GM12878 (cell line): Measurements from ENCODE around the gene GGT5. TPM values are rescaled to one million over a fixed set of nuclear protein-coding genes. Genes with fewer than 3 reads are reported as not detected.

Source experiments
- ATAC-seq: fragments of 200-7000 bp; cut with Tn5 transposase; 3 replicates; pipeline ENCODE4 v1.9.1; 2020; ENCODE audit warnings: mild to moderate bottlenecking, moderate library complexity
- BruUV-seq: library from RNA; stranded (reverse); fragments of 400-500 nt; replicated peaks from 2 replicates; lab custom pipeline; 2021; lab: Mats Ljungman, UMichigan
- CTCF ChIA-PET: fragments of 300-600 bp; sonication (Branson Sonifier 250); formaldehyde crosslinking; extraction: SDS; loops from one replicate; lab custom pipeline; 2021; ENCODE audit warnings: inconsistent platforms; lab: Yijun Ruan, JAX
- POLR2A ChIA-PET: fragments of 350-600 bp; formaldehyde crosslinking; extraction: SDS; loops from one replicate; lab custom pipeline; 2021; ENCODE audit warnings: inconsistent platforms; lab: Charles Lee
- RAD21 ChIA-PET: fragments of 300-600 bp; sonication (Branson Sonifier 250); formaldehyde crosslinking; loops from one replicate; lab custom pipeline; 2023; ENCODE audit warnings: antibody characterized with exemption; ENCODE audit not compliant: unreplicated experiment; lab: Charles Lee
- SMC1A ChIA-PET: fragments of 300-600 bp; sonication (Branson Sonifier 250); formaldehyde crosslinking; loops from one replicate; lab custom pipeline; 2023; ENCODE audit not compliant: unreplicated experiment, uncharacterized antibody; lab: Charles Lee
- DNase-seq: peaks from one replicate; pipeline ENCODE4 v3.0.0-alpha.2; 2011; ENCODE audit warnings: low read depth, low spot score
- FAIRE-seq: peaks from 3 replicates; lab custom pipeline; 2011; peaks lifted over from hg19 to GRCh38; lab: Jason Lieb, UNC
- H2AFZ ChIP-seq: 2 replicates; pipeline ENCODE4 v1.6.0; 2011; ENCODE audit warnings: low read depth, low read length, control low read depth; ENCODE audit not compliant: control insufficient read depth
- H3K27ac ChIP-seq: 2 replicates; pipeline ENCODE4 v1.5.1; 2011; ENCODE audit warnings: control low read depth; ENCODE audit not compliant: control insufficient read depth, insufficient read depth
- H3K27me3 ChIP-seq, 2 experiments: replicated peaks in 1 of 2; 2 replicates each; pipeline versions ENCODE4 v1.6.0 to v1.6.1; 2011; ENCODE audit warnings: low read length in 1 of 2; ENCODE audit not compliant: control insufficient read depth in 2 of 2, insufficient read depth in 2 of 2
- H3K36me3 ChIP-seq, 2 experiments: 2 replicates each; pipeline ENCODE4 v1.5.1; 2011; ENCODE audit warnings: low read length in 1 of 2; ENCODE audit not compliant: control insufficient read depth in 2 of 2, insufficient read depth in 2 of 2
- H3K4me1 ChIP-seq: 2 replicates; pipeline ENCODE4 v1.6.1; 2011; ENCODE audit warnings: mild to moderate bottlenecking, low read length, moderate library complexity, mixed read lengths; ENCODE audit not compliant: control insufficient read depth, insufficient read depth
- H3K4me2 ChIP-seq: 2 replicates; pipeline ENCODE4 v1.6.0; 2011; ENCODE audit warnings: control low read depth; ENCODE audit not compliant: control insufficient read depth, insufficient read depth
- H3K4me3 ChIP-seq: fragments of 200-600 bp; sonication (generic); 2 replicates; pipeline ENCODE4 v1.5.1; 2016
- H3K79me2 ChIP-seq: 2 replicates; pipeline ENCODE4 v1.6.0; 2011; ENCODE audit warnings: low read length; ENCODE audit not compliant: control insufficient read depth, insufficient read depth
- H3K9ac ChIP-seq: 2 replicates; pipeline ENCODE4 v1.8.0; 2011; ENCODE audit warnings: low read length, control low read depth, mixed read lengths; ENCODE audit not compliant: control insufficient read depth, insufficient read depth
- H3K9me3 ChIP-seq: replicated peaks from 3 replicates; pipeline ENCODE4 v1.5.1; 2011; ENCODE audit warnings: mild to moderate bottlenecking, low read length; ENCODE audit not compliant: control insufficient read depth, insufficient read depth
- H4K20me1 ChIP-seq: 2 replicates; pipeline ENCODE4 v1.6.0; 2011; ENCODE audit not compliant: control insufficient read depth, insufficient read depth
- BHLHE40 ChIP-seq, 2 experiments: fragments of 450-650 bp in 1 of 2; IDR thresholded peaks; 2 replicates each; pipeline ENCODE4 v1.6.1; 2011 to 2017; ENCODE audit warnings: low read depth in 2 of 2, borderline replicate concordance in 1 of 2, improper control_type of control experiment in 1 of 2, low read length in 1 of 2, mild to moderate bottlenecking in 1 of 2
- CHD2 ChIP-seq: IDR thresholded peaks from 2 replicates; pipeline ENCODE4 v1.6.1; 2011; ENCODE audit warnings: low read depth, low read length, improper control_type of control experiment, borderline replicate concordance
- CREB1 ChIP-seq: IDR thresholded peaks from 2 replicates; pipeline ENCODE4 v1.6.1; 2012; ENCODE audit warnings: low read depth, mild to moderate bottlenecking, inconsistent platforms
- CTCF ChIP-seq, 3 experiments: IDR thresholded peaks in 2 of 3; conservative IDR thresholded peaks in 1 of 3; 2 replicates each; pipeline ENCODE4 v1.5.1; 2011; ENCODE audit warnings: low read depth in 3 of 3, low read length in 3 of 3, mild to moderate bottlenecking in 3 of 3, control low read depth in 2 of 3, moderate library complexity in 2 of 3, inconsistent platforms in 1 of 3, mixed read lengths in 1 of 3; ENCODE audit not compliant: control insufficient read depth in 2 of 3, insufficient read depth in 1 of 3; ENCODE audit errors: extremely low read depth in 1 of 3
- ETV6 ChIP-seq, 2 experiments: fragments of 450-650 bp in 1 of 2; IDR thresholded peaks in 1 of 2; conservative IDR thresholded peaks in 1 of 2; 2 replicates each; pipeline ENCODE4 v1.6.1; 2014; ENCODE audit warnings: antibody characterized with exemption in 1 of 2, borderline replicate concordance in 1 of 2, low read depth in 1 of 2, mild to moderate bottlenecking in 1 of 2, moderate library complexity in 1 of 2
- FOXM1 ChIP-seq: IDR thresholded peaks from 2 replicates; pipeline ENCODE4 v1.6.1; 2012; ENCODE audit warnings: low read depth, mild to moderate bottlenecking, inconsistent platforms, low read length, moderate library complexity
- RAD21 ChIP-seq: IDR thresholded peaks from 2 replicates; pipeline ENCODE4 v1.6.1; 2011; ENCODE audit warnings: mild to moderate bottlenecking, low read depth, low read length, moderate library complexity; ENCODE audit not compliant: insufficient read depth
- SMC3 ChIP-seq: IDR thresholded peaks from 2 replicates; pipeline ENCODE4 v1.6.1; 2011; ENCODE audit warnings: low read length, improper control_type of control experiment, borderline replicate concordance
- SUZ12 ChIP-seq: fragments of 200-600 bp; sonication (generic); IDR thresholded peaks from one replicate; pipeline ENCODE4 v1.6.1; 2018; ENCODE audit warnings: antibody characterized with exemption, mild to moderate bottlenecking; ENCODE audit not compliant: unreplicated experiment
- USF1 ChIP-seq: IDR thresholded peaks from 2 replicates; pipeline ENCODE4 v1.6.1; 2011; ENCODE audit warnings: borderline replicate concordance, low read depth, mild to moderate bottlenecking, moderate library complexity, mixed read lengths, low read length; ENCODE audit not compliant: insufficient read depth; ENCODE audit errors: extremely low read length
- YY1 ChIP-seq: IDR thresholded peaks from 2 replicates; pipeline ENCODE4 v1.6.1; 2011; ENCODE audit warnings: low read depth, mild to moderate bottlenecking, low read length
- WGBS: methylation state at CpG from one replicate; pipeline ENCODE4 v1.1.6; 2016; ENCODE audit warnings: low lambda C conversion rate; ENCODE audit not compliant: insufficient replicate concordance, insufficient coverage; ENCODE audit errors: missing lambda C conversion rate; 5-methylcytosine and 5-hydroxymethylcytosine counted together
- in situ Hi-C: fragments of 300-500 bp; cut with MboI; formaldehyde crosslinking; loops from 9 replicates; pipeline ENCODE4 v1.14.3; 2018; ENCODE audit warnings: mixed read lengths
- intact Hi-C: fragments of 100-400 bp; cut with micrococcal nuclease; formaldehyde crosslinking; loops from one replicate; pipeline ENCODE4 v1.14.2; 2022; ENCODE audit not compliant: unreplicated experiment
- polyA plus RNA-seq, 11 experiments: library from polyadenylated mRNA; depleted of rRNA in 4 of 11; unstranded in 6 of 11; stranded (reverse) in 5 of 11; fragments of >200 nt; fragmentation: Nextera tagmentation in 4 of 11; fragmentation: Illumina TruSeq in 1 of 11; extraction: Ambion mirVana in 4 of 11; extraction: Trizol in 1 of 11; gene quantifications; 1 replicate in 1 of 11; 2 replicates in 10 of 11; pipeline versions ENCODE4 v1.2.1 to v1.2.3, GENCODE V29; 2011 to 2016; ENCODE audit warnings: inconsistent platforms in 2 of 11, missing spikeins in 2 of 11, low read depth in 1 of 11
- total RNA-seq, 4 experiments: library from RNA; depleted of rRNA in 3 of 4; stranded (reverse); fragments of >200 nt in 3 of 4; fragmentation: Illumina TruSeq in 1 of 4; extraction: Trizol in 1 of 4; gene quantifications; 2 replicates each; pipeline versions ENCODE4 v1.2.1 to v1.2.3, GENCODE V29; 2013 to 2021

Gene GGT5
- total and polyA plus RNA-seq, 10 of the 15 experiments (the other 5 are each of a cell fraction or from before 2014, with no cell fraction given) = 0.34 TPM; not detected in 9

GRCh38 chr22:24247564-24248344 is 2.9 kb upstream of the GGT5 start:
- TF ChIP-seq BHLHE40 (IDR thresholded peaks at IDR 0.05; ENCODE audit: borderline replicate concordance in 1 of 2, low read depth in 2 of 2, low read length in 1 of 2) = peak in 1 of 2 experiments; percentile 21; a peak in 1 of 4 replicates
- no peak for TF ChIP-seq ETV6 (conservative IDR thresholded peaks at IDR 0.05 in 1 of 2, IDR thresholded peaks at IDR 0.05 in 1 of 2; ENCODE audit: borderline replicate concordance in 1 of 2, low read depth in 1 of 2)
- no peak for TF ChIP-seq FOXM1
- no peak for TF ChIP-seq USF1
- TF ChIP-seq SUZ12 = no peak
- peak; percentile 70 for TF ChIP-seq RAD21
- peak; percentile 84 for TF ChIP-seq SMC3
- TF ChIP-seq CTCF (IDR thresholded peaks at IDR 0.05 in 2 of 3, conservative IDR thresholded peaks at IDR 0.05 in 1 of 3; ENCODE audit: control insufficient read depth in 2 of 3, extremely low read depth in 1 of 3, insufficient read depth in 1 of 3, low read depth in 3 of 3, low read length in 3 of 3) = peak; percentile 58 to 80 (median 67)
- no peak for TF ChIP-seq CREB1
- peak; percentile 37; the same call in 1 of the 2 replicates for TF ChIP-seq YY1
- no peak for TF ChIP-seq CHD2
- ChIA-PET POLR2A (no interaction called here), CTCF (interaction anchor here (0.7 to 1.6 kb wide), 6 partner anchors 15 to 92 kb away, joined by 3 to 14 read pairs (median 3); no protein-coding TSS in a partner anchor), RAD21 (interaction anchor here (0.7 to 1.2 kb wide), 5 partner anchors 57 to 141 kb away, joined by 3 to 4 read pairs (median 3); no protein-coding TSS in a partner anchor), SMC1A (interaction anchor here (0.7 to 1.2 kb wide), 3 partner anchors 58 to 334 kb away, joined by 3 read pairs; no protein-coding TSS in a partner anchor)
- in situ Hi-C loops = no loop called here
- intact Hi-C loops = loop anchor here (5.0 to 10.0 kb wide), 2 partner anchors 60 to 293 kb away; no protein-coding TSS in a partner anchor
- no TSS peak for BruUV-seq
- Histone ChIP-seq H3K79me2 (no peaks in the 10 kb centered on the region), H3K4me3 (no peak overlapping the region), H3K9me3 (no peaks in the 10 kb centered on the region), H3K9ac (no peak overlapping the region), H4K20me1 (no peaks in the 10 kb centered on the region), H3K27me3 (no peaks in the 10 kb centered on the region), H3K36me3 (no peaks in the 10 kb centered on the region), H3K4me2 (no peak overlapping the region), H3K27ac (no peak overlapping the region), H3K4me1 (peaks cover 8% of the 10 kb centered on the region), H2AFZ (no peak overlapping the region)
- FAIRE-seq (no peak), DNase-seq (no peak), ATAC-seq (peak; percentile 100)
- 48% methylated on average over 23 of the region's 23 CpGs for WGBS
